T47D (cell line): ENCODE results near the gene RRAGC.
"Not testable (repeated sequence)": the region's sequence is repeated elsewhere in the genome, so short reads cannot be mapped to it uniquely, and the experiment has no call there.

Source experiments
- DNase-seq, 2 experiments: peaks; one replicate each; pipeline versions ENCODE4 v3.0.0 to v3.0.0-alpha.2; 2011 to 2012; ENCODE audit warnings: low read depth in 1 of 2, low spot score in 1 of 2
- JUND ChIP-seq: IDR thresholded peaks from 2 replicates; pipeline ENCODE4 v1.6.1; 2012; ENCODE audit warnings: low read depth
- in situ Hi-C: cut with HindIII; loops from 2 replicates; pipeline ENCODE4 v1.10.0; 2016; ENCODE audit warnings: low sequenced_read_pairs, low pct_unique_long_range_greater_than_20kb

The RRAGC gene

DNA sequence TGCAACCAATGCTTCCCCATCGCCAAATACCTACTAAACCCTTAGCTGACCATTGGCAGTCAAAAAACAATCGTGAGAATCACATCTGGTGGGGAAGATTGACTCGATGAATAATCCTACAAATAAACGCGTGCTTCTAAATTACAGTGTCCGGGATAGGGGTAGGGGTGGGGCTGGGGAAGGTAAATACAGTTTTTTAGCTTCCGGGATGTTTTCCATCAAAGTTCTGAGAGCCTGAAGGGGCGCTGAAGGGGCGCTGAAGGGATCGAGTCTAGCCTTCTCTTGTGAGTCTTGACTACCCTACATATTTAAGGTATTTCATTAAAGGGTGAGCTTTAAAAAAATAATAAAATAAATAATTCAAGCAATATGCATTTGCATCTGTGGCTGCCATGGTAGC lies 40.5 kb downstream of the RRAGC start:
- no peak for TF ChIP-seq JUND
- DNase-seq = no peak
- in situ Hi-C loops = no loop called here

DNA sequence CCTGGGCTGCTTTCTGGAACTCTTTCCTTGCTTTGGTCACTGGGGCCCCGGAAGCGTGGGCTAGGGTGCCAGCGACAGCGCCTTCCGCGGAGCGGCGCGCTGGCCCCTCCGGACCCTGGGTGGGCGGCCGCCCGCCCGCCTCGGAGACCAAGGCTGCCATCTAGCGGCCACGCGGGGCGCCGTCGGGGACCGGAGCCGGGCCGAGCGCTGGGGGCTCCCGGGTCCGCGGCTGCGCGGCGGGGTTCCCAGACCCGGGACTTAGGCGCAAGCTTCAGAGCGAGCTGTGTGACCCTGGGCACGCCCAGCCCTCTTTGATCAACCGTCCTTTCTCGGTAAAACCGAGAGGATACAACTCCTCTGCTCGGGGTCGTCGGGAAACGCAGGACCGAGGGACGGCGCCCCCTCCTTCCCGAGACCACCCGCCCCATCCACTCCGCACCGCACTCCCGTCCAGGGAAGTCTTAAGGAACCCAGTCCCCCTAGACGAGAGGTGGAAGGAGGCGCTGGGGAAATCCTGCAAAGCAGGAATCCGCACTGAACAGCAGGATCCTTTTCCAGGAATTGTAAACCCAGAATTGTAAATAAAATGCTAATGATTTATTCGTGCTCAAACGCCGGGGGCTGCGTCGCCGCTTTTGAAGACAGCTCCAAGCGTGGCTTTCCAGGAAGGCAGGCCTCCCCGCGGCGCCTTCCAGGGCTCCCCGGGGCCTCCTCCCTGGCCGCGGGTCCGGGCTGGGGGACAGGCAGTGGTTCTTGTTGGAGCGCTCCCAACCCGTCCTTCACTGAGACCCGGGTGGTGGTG lies 41.2 kb downstream of the RRAGC start:
- no peak for TF ChIP-seq JUND
- in situ Hi-C loops = no loop called here
- DNase-seq = no peak

- TF ChIP-seq JUND = no peak
- no peak for DNase-seq
- in situ Hi-C loops = no loop called here
Observed at GRCh38 chr1:38817267-38818174, 42.1 kb downstream of the RRAGC start.

DNA sequence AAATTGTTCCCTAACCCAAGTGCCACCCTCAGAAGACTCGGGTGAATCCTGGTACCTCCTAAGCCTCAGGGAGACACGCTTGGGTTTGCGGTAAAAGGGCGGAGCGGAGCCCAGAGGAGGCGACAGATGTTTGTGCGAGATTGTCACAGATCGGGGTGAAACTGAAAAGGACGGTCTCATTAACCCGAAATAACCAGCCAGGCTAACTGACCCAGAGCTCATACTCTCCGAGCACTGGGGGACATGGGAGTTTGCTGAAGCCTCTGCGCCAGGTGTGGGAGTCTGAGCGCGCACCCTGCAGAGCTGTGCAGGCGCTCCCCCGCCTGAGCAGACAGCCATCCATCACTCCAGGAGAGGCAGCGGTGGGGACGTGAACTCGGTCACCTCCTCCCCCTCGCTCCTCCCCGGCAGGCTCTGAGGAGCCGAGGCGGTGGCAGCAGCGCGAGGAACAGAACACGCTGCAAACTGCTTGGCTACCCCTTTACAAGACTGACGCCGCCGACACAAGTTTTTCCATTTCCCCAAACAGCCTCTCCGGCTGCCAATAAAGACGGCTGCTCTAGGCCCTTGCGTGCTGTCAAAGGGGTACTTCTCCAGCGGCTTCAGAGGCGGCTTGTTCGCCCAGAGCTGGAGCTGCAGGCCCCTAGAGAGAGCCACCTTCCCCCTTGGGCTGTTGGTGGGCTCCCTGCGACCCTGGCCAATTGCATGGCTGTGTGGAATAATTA lies 43.5 kb downstream of the RRAGC start:
- no peak for DNase-seq
- in situ Hi-C loops = no loop called here
- TF ChIP-seq JUND = no peak

GRCh38 chr1:38814984-38815464 lies 44.5 kb downstream of the RRAGC start:
- in situ Hi-C loops = no loop called here
- no peak for DNase-seq
- no peak for TF ChIP-seq JUND

GRCh38 chr1:38814444-38814983 lies 45.1 kb downstream of the RRAGC start:
- TF ChIP-seq JUND = no peak
- no peak for DNase-seq
- in situ Hi-C loops = no loop called here

DNA sequence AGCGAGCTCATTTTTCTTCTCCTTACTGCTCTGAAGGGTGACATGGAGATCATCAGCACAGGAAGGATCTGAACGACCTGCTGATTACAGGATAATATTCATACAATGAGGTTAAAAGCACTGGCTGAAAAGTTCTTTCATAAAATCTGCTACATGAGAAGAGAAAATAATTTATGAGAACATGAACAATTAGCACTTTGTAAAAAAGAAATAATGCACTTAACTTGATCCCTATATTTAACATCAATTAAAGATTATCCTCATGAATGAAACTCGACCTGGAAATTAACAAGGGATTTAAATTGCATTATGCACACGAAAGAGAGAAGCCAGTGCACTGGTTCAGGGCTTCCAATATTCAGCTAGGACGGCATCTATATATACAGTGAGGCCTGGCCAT lies 46.6 kb downstream of the RRAGC start:
- no peak for DNase-seq
- TF ChIP-seq JUND = no peak
- in situ Hi-C loops = no loop called here

DNA sequence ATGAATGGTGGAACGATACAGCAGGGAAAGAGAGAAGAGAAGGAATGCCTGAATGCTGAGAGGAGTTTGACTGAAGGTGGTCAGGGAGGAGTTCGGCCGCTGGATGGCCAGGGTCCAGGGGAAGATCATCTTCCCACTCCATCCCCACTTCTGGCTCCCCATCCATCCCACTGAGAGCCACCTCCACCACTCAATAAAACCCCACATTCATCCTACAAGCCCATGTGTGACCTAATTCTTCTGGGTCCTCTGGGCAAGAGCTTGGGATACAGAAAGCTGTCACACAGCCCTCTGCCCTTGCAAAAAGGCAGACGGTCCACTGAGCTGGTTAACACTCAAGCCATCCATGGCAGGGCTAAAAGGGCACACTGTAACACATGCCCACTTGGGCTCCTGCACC lies 48.1 kb downstream of the RRAGC start:
- in situ Hi-C loops, DNase-seq: not testable (repeated sequence)

GRCh38 chr1:38806090-38806489 lies 53.5 kb downstream of the RRAGC start:
- TF ChIP-seq JUND = no peak
- DNase-seq = no peak
- in situ Hi-C loops = no loop called here

DNA sequence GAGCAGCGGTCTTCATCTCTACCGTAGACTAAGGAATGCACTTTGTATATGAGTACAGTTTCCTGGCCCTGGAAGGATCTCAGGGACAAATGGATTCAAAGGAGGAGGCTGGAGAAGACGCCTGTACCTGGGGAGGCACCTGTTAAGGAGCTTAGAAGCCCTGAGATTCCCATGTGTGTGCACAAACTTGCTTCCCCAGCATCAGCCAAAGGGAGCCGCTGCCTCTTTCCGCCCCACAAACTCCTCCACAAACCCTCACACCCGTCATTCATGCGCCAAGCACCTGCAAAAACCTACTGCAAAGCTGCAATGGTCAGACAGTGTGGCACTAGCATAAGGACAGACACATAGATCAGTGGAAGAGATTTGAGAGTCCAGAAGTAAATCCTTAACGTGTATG lies 54.5 kb downstream of the RRAGC start:
- in situ Hi-C loops = no loop called here
- no peak for TF ChIP-seq JUND

DNA sequence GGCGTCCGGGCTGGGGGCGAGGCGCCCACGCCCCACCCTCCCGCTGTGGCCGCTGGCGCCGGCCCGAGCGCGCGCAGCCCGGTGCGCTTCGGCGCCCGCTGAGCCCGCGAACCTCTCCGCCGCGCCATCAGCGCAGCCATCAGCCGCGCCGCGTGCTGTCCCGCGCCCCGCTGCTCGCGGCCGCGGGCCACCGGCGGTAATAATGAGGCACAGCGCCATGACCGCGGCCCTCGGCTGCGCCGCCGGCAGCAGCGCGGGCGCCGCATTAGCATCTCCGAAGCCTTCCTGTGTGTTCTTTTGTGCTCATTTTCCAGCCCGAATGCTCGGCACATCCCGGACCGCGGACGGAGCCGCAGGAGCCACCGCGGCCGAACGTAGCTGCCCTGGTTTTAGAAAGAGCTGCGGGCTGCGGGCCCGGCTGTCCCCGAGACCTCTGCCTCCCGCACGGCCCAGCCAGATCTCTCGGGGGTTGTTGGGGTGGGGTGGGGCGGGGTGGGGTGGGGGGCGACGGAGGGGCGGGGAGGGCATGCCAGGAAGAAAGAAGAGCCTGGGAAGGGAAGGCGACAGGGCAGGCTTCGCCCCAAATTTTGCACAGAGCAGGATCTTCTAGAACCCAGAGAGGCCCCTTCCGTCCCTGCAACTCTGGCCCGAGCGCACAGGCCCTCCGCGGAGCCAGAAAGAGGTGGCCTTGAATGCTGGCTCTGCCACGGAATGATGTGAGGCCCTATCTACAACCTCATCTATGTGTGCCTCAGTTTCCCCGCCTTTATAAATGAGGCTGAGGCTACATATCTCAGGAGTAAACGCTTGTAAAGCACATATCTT lies 55.3 kb downstream of the RRAGC start:
- no peak for DNase-seq
- in situ Hi-C loops = no loop called here
- no peak for TF ChIP-seq JUND

More for the DNA sequence above, 54.5 kb downstream of the RRAGC start:
- no peak for DNase-seq

DNA sequence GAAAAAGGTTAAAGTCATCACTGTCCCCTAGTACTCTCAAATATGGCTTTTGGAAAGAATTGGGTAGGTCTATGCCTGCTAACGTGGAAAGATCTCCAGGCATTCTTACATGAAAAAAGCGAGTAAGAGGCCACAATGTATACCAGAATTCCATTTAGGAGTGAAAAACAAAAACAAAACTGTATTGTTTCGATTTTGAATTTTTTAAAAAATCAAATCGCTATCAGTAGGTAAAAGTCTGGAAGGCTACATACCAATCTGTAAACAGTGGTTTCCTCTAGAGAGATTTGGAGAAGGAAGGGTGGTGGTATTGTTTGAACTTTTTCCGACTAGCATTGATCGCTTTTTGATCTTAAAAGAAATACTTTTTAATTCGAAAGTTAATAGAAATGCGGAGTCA lies 55.9 kb downstream of the RRAGC start:
- no peak for TF ChIP-seq JUND
- no peak for DNase-seq
- in situ Hi-C loops = no loop called here
